ENCODE data around the gene GPER1.
"Not testable (repeated sequence)": the region's sequence is repeated elsewhere in the genome, so short reads cannot be mapped to it uniquely, and the experiment has no call there.

GPER1 gene

GRCh38 chr7:1121476-1121875 lies 33.6 kb downstream of the GPER1 start:
- DNase-seq (ENCODE audit: low spot score), result no peak

- DNase-seq (ENCODE audit: low spot score), result no peak
These were observed 34.2 kb downstream of the GPER1 start for GRCh38 chr7:1121886-1122831.

- no peak for DNase-seq (ENCODE audit: low spot score)
These were observed 35.1 kb downstream of the GPER1 start for GRCh38 chr7:1122832-1123501.

- no peak for DNase-seq (ENCODE audit: low spot score)
These were observed 35.8 kb downstream of the GPER1 start for GRCh38 chr7:1123715-1124114.

- DNase-seq (ENCODE audit: low spot score), result no peak
These were observed 36.3 kb downstream of the GPER1 start for GRCh38 chr7:1124164-1124563.

GRCh38 chr7:1124816-1125602 lies 37.1 kb downstream of the GPER1 start:
- no peak for DNase-seq (ENCODE audit: low spot score)

- no peak for DNase-seq (ENCODE audit: low spot score)
These were observed 37.7 kb downstream of the GPER1 start for GRCh38 chr7:1125603-1125969.

GRCh38 chr7:1127001-1127400 lies 39.1 kb downstream of the GPER1 start:
- DNase-seq (ENCODE audit: low spot score), result no peak

- no peak for DNase-seq (ENCODE audit: low spot score)
These were observed 41.5 kb downstream of the GPER1 start for GRCh38 chr7:1129431-1129830.

GRCh38 chr7:1130021-1130990 lies 42.4 kb downstream of the GPER1 start:
- no peak for DNase-seq (ENCODE audit: low spot score)

GRCh38 chr7:1131471-1132265 lies 43.8 kb downstream of the GPER1 start:
- no peak for DNase-seq (ENCODE audit: low spot score)

GRCh38 chr7:1134951-1135350 lies 47.0 kb downstream of the GPER1 start:
- no peak for DNase-seq (ENCODE audit: low spot score)

- no peak for DNase-seq (ENCODE audit: low spot score)
These were observed 49.1 kb downstream of the GPER1 start for GRCh38 chr7:1136841-1137516.

- DNase-seq (ENCODE audit: low spot score), result no peak
These were observed 49.7 kb downstream of the GPER1 start for GRCh38 chr7:1137517-1138167.

- DNase-seq (ENCODE audit: low spot score), result no peak
These were observed 52.7 kb downstream of the GPER1 start for GRCh38 chr7:1140476-1141104.

- DNase-seq (ENCODE audit: low spot score), result no peak
These were observed 53.7 kb downstream of the GPER1 start for GRCh38 chr7:1141651-1142050.

- no peak for DNase-seq (ENCODE audit: low spot score)
These were observed 54.2 kb downstream of the GPER1 start for GRCh38 chr7:1142051-1142635.

- not testable (repeated sequence) for DNase-seq (ENCODE audit: low spot score)
These were observed 55.1 kb downstream of the GPER1 start for GRCh38 chr7:1143031-1143430.
